ENCODE measurements around the gene GRID2. TPM values are rescaled to one million over a fixed set of nuclear protein-coding genes. Genes with fewer than 3 reads are reported as not detected.

GRID2 gene
- total and polyA plus RNA-seq, 9 of the 15 experiments (the other 6 are each of a cell fraction or from before 2014, with no cell fraction given): 0.04 TPM; not detected in 7

DNA sequence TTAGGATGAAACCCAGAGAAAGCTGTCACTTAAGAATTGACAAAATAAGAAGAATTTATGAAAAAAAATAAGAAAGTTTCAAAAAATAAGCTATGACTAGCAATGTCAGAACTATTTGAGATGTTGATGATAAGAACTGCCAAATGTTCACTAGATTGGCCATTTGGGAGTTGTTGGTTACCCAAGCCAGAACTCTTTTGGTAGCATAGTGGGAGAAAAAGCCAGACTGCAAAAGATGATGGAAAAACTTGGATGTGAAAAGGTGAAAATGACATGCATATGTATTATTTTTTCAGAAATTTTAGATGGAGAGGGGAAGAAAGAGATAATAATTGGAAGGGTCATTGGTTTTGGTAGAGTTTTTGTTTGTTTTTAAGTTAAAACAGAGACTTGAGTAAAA, 1127.6 kb downstream of the GRID2 start (continued):
- TF ChIP-seq NUFIP1 (IDR thresholded peaks at IDR 0.05; ENCODE audit: partially characterized antibody): no peak
- TF ChIP-seq PYGO2 (tag; IDR thresholded peaks at IDR 0.05): no peak
- no peak for TF ChIP-seq ZNF589 (CRISPR knock-in tag; IDR thresholded peaks at IDR 0.05; ENCODE audit: low read depth)
- TF ChIP-seq ZKSCAN8 (CRISPR knock-in tag; IDR thresholded peaks at IDR 0.05): no peak
- no peak for TF ChIP-seq HMGN3 (IDR thresholded peaks at IDR 0.05; ENCODE audit: borderline replicate concordance, extremely low read depth, insufficient read length, low read depth, low read length)
- no peak for TF ChIP-seq CBFA2T2 (conservative IDR thresholded peaks at IDR 0.05)

DNA sequence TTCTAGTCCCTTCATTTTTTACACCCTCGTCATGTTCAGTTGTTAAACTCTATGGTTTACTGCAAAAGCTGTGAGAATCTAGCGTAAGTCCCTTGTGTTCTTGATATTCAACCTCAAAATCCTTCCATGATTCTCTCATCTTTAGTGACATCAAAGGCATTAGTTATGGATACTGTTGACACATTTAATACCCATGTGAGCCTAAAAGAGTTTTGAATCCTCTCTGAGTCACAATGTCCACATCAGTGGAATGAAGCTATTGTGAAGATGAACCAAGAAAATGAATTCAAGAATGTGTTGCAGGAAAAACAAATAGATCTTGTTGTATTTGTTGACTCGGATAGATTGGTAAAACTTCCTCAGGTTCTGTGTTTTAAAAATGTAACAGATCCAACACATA, 1130.1 kb downstream of the GRID2 start:
- intact Hi-C loops (cut with micrococcal nuclease) (no loop called here), in situ Hi-C loops (cut with MboI) (no loop called here)
- 4% methylated on average over 3 of the region's 3 CpGs for WGBS (ENCODE audit: insufficient coverage, low coverage, missing lambda C conversion rate)
- Histone ChIP-seq H3K79me2 (ENCODE audit: control insufficient read depth, insufficient read depth, low read length) (no peaks in the 10 kb centered on the region), H3K4me3 (no peak overlapping the region), H2AFZ (ENCODE audit: low read depth, low read length) (no peak overlapping the region), H3K4me2 (ENCODE audit: insufficient read depth, low read length) (no peak overlapping the region), H3K27me3 (ENCODE audit: control insufficient read depth in 2 of 2, insufficient read depth in 2 of 2, low read length in 2 of 2) (no peaks in the 10 kb centered on the region), H3K27ac (ENCODE audit: extremely low read depth, low read depth, low read length) (no peak overlapping the region), H4K20me1 (replicated peaks; ENCODE audit: control insufficient read depth, insufficient read depth, low read length) (no peaks in the 10 kb centered on the region), H3K9me3 (replicated peaks; ENCODE audit: control insufficient read depth, insufficient read depth, low read depth, low read length) (no peaks in the 10 kb centered on the region), H3K36me3 (ENCODE audit: control insufficient read depth, insufficient read depth, low read length) (no peaks in the 10 kb centered on the region), H3K9me1 (ENCODE audit: control insufficient read depth, insufficient read depth, low read length) (no peaks in the 10 kb centered on the region), H3K9ac (ENCODE audit: insufficient read depth in 1 of 2, low read depth in 2 of 2, low read length in 2 of 2) (no peak overlapping the region), H3K4me1 (replicated peaks in 1 of 2; ENCODE audit: control insufficient read depth in 2 of 2, insufficient read depth in 2 of 2, low read length in 2 of 2) (no peaks in the 10 kb centered on the region)
- DNase-seq (ENCODE audit: extremely low read depth in 1 of 4, low spot score in 3 of 4): no peak
- BruUV-seq (replicated peaks): no TSS peak
- ChIA-PET POLR2A (no interaction called here), CTCF (ENCODE audit: low intra/inter-chr PET ratio) (no interaction called here)
- no peak for TF ChIP-seq ZNF764 (CRISPR knock-in tag; IDR thresholded peaks at IDR 0.05; ENCODE audit: low read depth)
- no peak for FAIRE-seq
- no peak for ATAC-seq
